ENCODE data around the gene SLC6A12. TPM values are rescaled to one million over a fixed set of nuclear protein-coding genes. Genes with fewer than 3 reads are reported as not detected.

Gene SLC6A12
- total RNA-seq, 1 donor: not detected

- H3K79me2 ChIP-seq (ENCODE audit: insufficient read depth, low read length): no peaks in the 10 kb centered on the region
- no peak overlapping the region for H3K4me2 ChIP-seq (ENCODE audit: insufficient read depth, low read length)
- no peaks in the 10 kb centered on the region for H3K9me3 ChIP-seq (ENCODE audit: low read depth, low read length)
- no peak for DNase-seq (ENCODE audit: insufficient read length, low spot score, missing footprints)
- no peak overlapping the region for H3K4me3 ChIP-seq (ENCODE audit: insufficient read depth, low read length)
- H3K36me3 ChIP-seq (ENCODE audit: insufficient read depth, low read length): no peaks in the 10 kb centered on the region
- no peak overlapping the region for H3K27ac ChIP-seq (ENCODE audit: low read depth, low read length)
- no peak for TF ChIP-seq CTCF (IDR thresholded peaks at IDR 0.05; ENCODE audit: extremely low read depth, low read depth, low read length)
- peaks cover 11% of the 10 kb centered on the region for H3K27me3 ChIP-seq (ENCODE audit: insufficient read depth, low read length)
- no peak overlapping the region for H2AFZ ChIP-seq (ENCODE audit: low read length)
- H3K4me1 ChIP-seq (ENCODE audit: insufficient read depth, low read length): peaks cover 12% of the 10 kb centered on the region
- no peaks in the 10 kb centered on the region for H4K20me1 ChIP-seq (ENCODE audit: insufficient read depth, low read length)
These were observed 28.4 kb downstream of the SLC6A12 start for GRCh38 chr12:185576-185955.

GRCh38 chr12:184811-185575, 29.0 kb downstream of the SLC6A12 start:
- no peak for TF ChIP-seq CTCF (IDR thresholded peaks at IDR 0.05; ENCODE audit: extremely low read depth, low read depth, low read length)
- Histone ChIP-seq H3K4me1 (ENCODE audit: insufficient read depth, low read length) (peaks cover 12% of the 10 kb centered on the region), H3K36me3 (ENCODE audit: insufficient read depth, low read length) (no peaks in the 10 kb centered on the region), H4K20me1 (ENCODE audit: insufficient read depth, low read length) (no peaks in the 10 kb centered on the region), H3K4me2 (ENCODE audit: insufficient read depth, low read length) (no peak overlapping the region), H3K27me3 (ENCODE audit: insufficient read depth, low read length) (peaks cover 6% of the 10 kb centered on the region), H3K27ac (ENCODE audit: low read depth, low read length) (no peak overlapping the region), H3K79me2 (ENCODE audit: insufficient read depth, low read length) (no peaks in the 10 kb centered on the region), H3K9me3 (ENCODE audit: low read depth, low read length) (no peaks in the 10 kb centered on the region), H2AFZ (ENCODE audit: low read length) (no peak overlapping the region), H3K4me3 (ENCODE audit: insufficient read depth, low read length) (no peak overlapping the region)
- no peak for DNase-seq (ENCODE audit: insufficient read length, low spot score, missing footprints)

- no peaks in the 10 kb centered on the region for H3K9me3 ChIP-seq (ENCODE audit: low read depth, low read length)
- H3K4me3 ChIP-seq (ENCODE audit: insufficient read depth, low read length): no peak overlapping the region
- DNase-seq (ENCODE audit: insufficient read length, low spot score, missing footprints): peak; percentile 99
- H3K27me3 ChIP-seq (ENCODE audit: insufficient read depth, low read length): peaks cover 4% of the 10 kb centered on the region
- no peak for TF ChIP-seq CTCF (IDR thresholded peaks at IDR 0.05; ENCODE audit: extremely low read depth, low read depth, low read length)
- peak overlapping the region; percentile 43 for H3K4me2 ChIP-seq (ENCODE audit: insufficient read depth, low read length)
- H3K79me2 ChIP-seq (ENCODE audit: insufficient read depth, low read length): no peaks in the 10 kb centered on the region
- H3K27ac ChIP-seq (ENCODE audit: low read depth, low read length): no peak overlapping the region
- no peaks in the 10 kb centered on the region for H4K20me1 ChIP-seq (ENCODE audit: insufficient read depth, low read length)
- H3K4me1 ChIP-seq (ENCODE audit: insufficient read depth, low read length): peaks cover 17% of the 10 kb centered on the region
- H2AFZ ChIP-seq (ENCODE audit: low read length): no peak overlapping the region
- H3K36me3 ChIP-seq (ENCODE audit: insufficient read depth, low read length): no peaks in the 10 kb centered on the region
These were observed 31.5 kb downstream of the SLC6A12 start for GRCh38 chr12:182381-182892.

GRCh38 chr12:181921-182320, 32.0 kb downstream of the SLC6A12 start:
- no peak for DNase-seq (ENCODE audit: insufficient read length, low spot score, missing footprints)
- H3K4me2 ChIP-seq (ENCODE audit: insufficient read depth, low read length): no peak overlapping the region
- peaks cover 17% of the 10 kb centered on the region for H3K4me1 ChIP-seq (ENCODE audit: insufficient read depth, low read length)
- no peak overlapping the region for H3K4me3 ChIP-seq (ENCODE audit: insufficient read depth, low read length)
- no peaks in the 10 kb centered on the region for H3K9me3 ChIP-seq (ENCODE audit: low read depth, low read length)
- no peak overlapping the region for H2AFZ ChIP-seq (ENCODE audit: low read length)
- no peaks in the 10 kb centered on the region for H3K79me2 ChIP-seq (ENCODE audit: insufficient read depth, low read length)
- no peak overlapping the region for H3K27ac ChIP-seq (ENCODE audit: low read depth, low read length)
- TF ChIP-seq CTCF (IDR thresholded peaks at IDR 0.05; ENCODE audit: extremely low read depth, low read depth, low read length): no peak
- no peaks in the 10 kb centered on the region for H4K20me1 ChIP-seq (ENCODE audit: insufficient read depth, low read length)
- H3K27me3 ChIP-seq (ENCODE audit: insufficient read depth, low read length): peaks cover 4% of the 10 kb centered on the region
- no peaks in the 10 kb centered on the region for H3K36me3 ChIP-seq (ENCODE audit: insufficient read depth, low read length)
